Measurements from ENCODE around the gene EFNA4. TPM values are rescaled to one million over a fixed set of nuclear protein-coding genes. Genes with fewer than 3 reads are reported as not detected.

Gene EFNA4
- total RNA-seq, 3 donors from 2014 or later: 12.3 to 27.2 (median 26.4) TPM

DNA sequence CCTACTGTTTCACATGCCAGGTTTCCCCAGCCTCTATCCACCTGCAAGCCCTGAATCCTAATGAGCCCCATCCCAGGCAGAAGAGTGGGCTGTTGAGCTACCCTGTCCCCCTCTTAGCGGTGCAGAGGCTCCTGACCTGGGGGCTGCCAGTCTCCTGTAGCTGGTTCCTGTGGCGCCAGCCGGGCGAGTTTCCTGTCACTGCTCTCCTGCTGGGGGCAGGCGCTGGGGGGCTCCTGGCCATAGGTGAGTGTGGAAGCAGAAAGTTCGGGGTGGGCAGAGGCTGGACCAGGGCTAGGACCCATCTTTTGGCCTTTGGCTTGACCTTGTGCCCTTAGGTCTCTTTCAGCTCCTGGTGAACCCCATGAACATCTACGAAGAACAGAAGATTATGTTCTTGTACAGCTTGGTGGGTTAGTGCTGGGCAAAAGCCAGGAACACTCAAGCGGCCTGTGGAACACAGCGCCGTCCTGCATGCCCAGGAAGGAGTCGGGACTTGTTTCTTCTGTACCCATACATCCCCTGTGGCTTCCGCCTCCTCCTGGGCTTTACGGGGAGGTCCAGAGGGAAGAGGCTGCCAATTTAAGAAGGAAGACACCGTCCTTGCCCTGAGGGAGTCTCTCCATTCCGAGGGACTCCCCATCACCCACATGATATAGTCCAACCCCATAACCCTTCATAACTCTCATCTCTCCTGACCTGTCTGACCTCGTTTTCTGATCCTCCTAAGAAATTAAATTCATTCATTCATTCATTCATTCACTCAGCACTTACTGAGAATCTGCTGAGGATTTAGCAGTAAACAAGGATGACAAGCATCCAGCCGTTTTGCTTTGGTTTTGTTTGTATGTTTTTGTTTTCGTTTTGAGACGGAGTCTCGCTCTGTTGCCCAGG, 29.0 kb upstream of the EFNA4 start:
- intact Hi-C loops (cut with DNase I, micrococcal nuclease): no loop called here
- TF ChIP-seq, protein P1, sequence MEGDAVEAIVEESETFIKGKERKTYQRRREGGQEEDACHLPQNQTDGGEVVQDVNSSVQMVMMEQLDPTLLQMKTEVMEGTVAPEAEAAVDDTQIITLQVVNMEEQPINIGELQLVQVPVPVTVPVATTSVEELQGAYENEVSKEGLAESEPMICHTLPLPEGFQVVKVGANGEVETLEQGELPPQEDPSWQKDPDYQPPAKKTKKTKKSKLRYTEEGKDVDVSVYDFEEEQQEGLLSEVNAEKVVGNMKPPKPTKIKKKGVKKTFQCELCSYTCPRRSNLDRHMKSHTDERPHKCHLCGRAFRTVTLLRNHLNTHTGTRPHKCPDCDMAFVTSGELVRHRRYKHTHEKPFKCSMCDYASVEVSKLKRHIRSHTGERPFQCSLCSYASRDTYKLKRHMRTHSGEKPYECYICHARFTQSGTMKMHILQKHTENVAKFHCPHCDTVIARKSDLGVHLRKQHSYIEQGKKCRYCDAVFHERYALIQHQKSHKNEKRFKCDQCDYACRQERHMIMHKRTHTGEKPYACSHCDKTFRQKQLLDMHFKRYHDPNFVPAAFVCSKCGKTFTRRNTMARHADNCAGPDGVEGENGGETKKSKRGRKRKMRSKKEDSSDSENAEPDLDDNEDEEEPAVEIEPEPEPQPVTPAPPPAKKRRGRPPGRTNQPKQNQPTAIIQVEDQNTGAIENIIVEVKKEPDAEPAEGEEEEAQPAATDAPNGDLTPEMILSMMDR (IDR thresholded peaks at IDR 0.05): no peak
- Histone ChIP-seq H3K36me3 (ENCODE audit: low read depth) (no peaks in the 10 kb centered on the region), H3K9me3 (no peaks in the 10 kb centered on the region), H3K4me3 (no peak overlapping the region), H3K4me1 (ENCODE audit: low read depth) (peaks cover 15% of the 10 kb centered on the region)
- DNase-seq (no peak), ATAC-seq (no peak)

DNA sequence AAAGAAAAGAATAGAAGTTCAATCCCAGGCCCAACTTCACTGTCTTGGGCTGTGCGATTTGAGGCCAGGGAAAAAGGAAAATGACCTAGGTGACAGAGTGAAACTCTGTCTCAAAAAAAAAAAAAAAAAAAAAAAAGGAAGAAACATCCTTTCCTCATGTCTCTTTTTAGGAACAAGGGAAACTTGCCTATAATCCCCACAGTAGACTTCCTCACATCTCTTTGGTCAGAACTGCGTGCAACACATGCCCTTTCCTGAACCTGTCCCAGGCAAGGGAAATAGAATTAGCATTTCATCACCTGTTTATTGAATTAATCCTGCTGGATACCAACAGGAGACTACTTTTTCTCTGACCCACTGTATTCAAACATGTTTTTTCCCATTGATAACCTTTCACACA, 27.6 kb upstream of the EFNA4 start:
- intact Hi-C loops (cut with DNase I, micrococcal nuclease): no loop called here
- Histone ChIP-seq H3K9me3 (no peaks in the 10 kb centered on the region), H3K36me3 (ENCODE audit: low read depth) (no peaks in the 10 kb centered on the region), H3K4me3 (no peak overlapping the region), H3K4me1 (ENCODE audit: low read depth) (peaks cover 15% of the 10 kb centered on the region)
- DNase-seq (no peak), ATAC-seq (no peak)
- TF ChIP-seq, protein P1 (IDR thresholded peaks at IDR 0.05): no peak

DNA sequence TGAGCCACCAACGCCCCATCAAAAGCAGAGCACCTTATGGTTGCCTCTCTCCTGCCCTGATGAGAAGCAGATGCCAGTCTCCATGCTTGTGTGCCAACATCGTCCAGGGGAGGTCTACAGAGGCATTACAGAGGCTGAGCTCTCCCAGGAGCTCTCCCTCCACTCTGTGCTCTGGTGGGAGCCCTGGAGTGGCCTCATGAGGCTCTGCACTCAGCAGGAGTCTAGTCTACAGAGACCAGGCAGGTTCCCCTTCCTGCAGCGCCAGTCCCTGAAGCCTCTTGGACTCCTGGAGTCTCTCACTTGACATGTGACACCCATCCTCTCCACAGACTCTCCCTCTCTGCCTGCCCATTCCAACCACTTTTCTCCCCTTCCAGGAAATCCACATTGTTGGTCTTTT, 26.5 kb upstream of the EFNA4 start:
- Histone ChIP-seq H3K36me3 (ENCODE audit: low read depth) (no peaks in the 10 kb centered on the region), H3K9me3 (no peaks in the 10 kb centered on the region), H3K4me1 (ENCODE audit: low read depth) (peaks cover 15% of the 10 kb centered on the region), H3K4me3 (no peak overlapping the region)
- DNase-seq (no peak), ATAC-seq (no peak)
- intact Hi-C loops (cut with DNase I, micrococcal nuclease): no loop called here
- TF ChIP-seq, protein P1 (IDR thresholded peaks at IDR 0.05): no peak

DNA sequence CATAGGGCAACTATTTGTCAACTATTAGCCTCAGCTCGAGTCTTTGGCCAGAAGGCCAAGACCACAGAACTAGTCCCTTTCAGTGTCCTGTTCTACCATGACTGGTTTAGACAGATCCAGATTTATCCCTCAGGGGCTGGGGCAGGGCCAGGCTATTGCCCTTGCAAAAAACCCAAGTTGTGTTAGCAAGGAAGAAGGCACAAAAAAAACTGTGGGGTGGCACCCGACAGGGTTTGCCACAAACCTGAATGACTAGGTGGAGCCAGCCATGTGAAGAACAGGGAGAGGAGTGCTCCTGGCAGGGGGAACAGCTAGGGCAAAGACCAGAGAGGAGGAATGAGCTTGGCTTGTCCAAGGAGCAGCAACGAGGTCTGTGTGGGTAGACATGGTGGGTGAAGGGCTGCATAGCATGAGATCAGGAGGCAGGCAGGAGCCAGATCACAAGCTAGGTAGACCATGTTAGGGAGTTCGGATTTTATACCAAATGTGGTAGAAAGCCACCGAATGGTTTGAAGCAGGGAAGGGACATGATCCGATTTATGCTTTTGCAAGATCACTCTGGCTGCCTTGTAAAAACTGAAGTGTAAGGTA, 25.6 kb upstream of the EFNA4 start:
- intact Hi-C loops (cut with DNase I, micrococcal nuclease): no loop called here
- Histone ChIP-seq H3K9me3 (no peaks in the 10 kb centered on the region), H3K36me3 (ENCODE audit: low read depth) (no peaks in the 10 kb centered on the region), H3K4me3 (no peak overlapping the region), H3K4me1 (ENCODE audit: low read depth) (peaks cover 17% of the 10 kb centered on the region)
- DNase-seq (peak in 2 of 3 donors; percentile 55 to 63), ATAC-seq (peak; percentile 65)
- TF ChIP-seq, protein P1 (IDR thresholded peaks at IDR 0.05): no peak

DNA sequence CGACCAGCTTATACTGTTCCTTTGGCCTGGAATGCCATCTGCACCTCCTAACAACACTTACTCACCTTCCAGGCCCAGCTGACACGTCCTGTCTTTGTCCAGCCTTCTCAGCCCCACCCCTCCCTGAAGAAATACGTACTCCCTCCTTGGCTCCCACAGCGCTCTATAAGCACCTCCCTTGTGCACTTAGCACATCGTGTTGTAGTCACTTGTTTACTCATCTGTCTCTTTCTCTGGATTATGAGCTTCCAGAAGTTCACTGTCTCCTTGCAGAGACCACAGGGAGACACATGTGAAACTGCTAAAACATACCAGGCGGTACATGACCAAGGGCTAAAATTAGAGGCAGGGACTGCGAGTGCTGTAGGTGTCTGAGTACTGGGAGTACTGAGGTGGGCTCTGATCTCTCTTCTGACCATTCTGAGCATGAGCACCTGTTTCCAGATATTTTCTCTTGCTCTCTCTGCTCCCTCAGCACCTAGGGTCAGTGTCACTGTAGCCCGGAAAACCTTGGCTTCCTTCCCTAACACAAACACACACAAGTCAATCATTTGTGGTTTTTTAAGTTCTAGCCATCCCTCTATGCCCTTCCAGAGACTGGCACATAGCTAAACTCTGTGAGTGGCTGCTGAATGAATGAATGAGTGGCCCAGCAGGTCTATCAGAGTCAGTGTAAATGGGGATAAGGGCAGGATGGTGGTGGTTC, 24.8 kb upstream of the EFNA4 start:
- Histone ChIP-seq H3K9me3 (no peaks in the 10 kb centered on the region), H3K4me3 (no peak overlapping the region), H3K36me3 (ENCODE audit: low read depth) (no peaks in the 10 kb centered on the region), H3K4me1 (ENCODE audit: low read depth) (peaks cover 20% of the 10 kb centered on the region)
- intact Hi-C loops (cut with DNase I, micrococcal nuclease): no loop called here
- peak in 2 of 3 donors; percentile 64 to 76 for DNase-seq
- TF ChIP-seq, protein P1 (IDR thresholded peaks at IDR 0.05): no peak
- peak; percentile 92 for ATAC-seq
